A673 (cell line): ENCODE measurements around the gene AHNAK2. TPM values are rescaled to one million over a fixed set of nuclear protein-coding genes. Genes with fewer than 3 reads are reported as not detected.

ENCODE experiments used
- BruUV-seq: library from RNA; stranded (reverse); fragments of 400-500 nt; replicated peaks from 2 replicates; lab custom pipeline; 2021; lab: Mats Ljungman, UMichigan
- CTCF ChIA-PET: fragments of 300-600 bp; sonication (Branson Sonifier 250); formaldehyde crosslinking; loops from one replicate; lab custom pipeline; 2022; ENCODE audit warnings: antibody characterized with exemption; lab: Charles Lee
- POLR2A ChIA-PET: fragments of 300-600 bp; sonication (Branson Sonifier 250); formaldehyde crosslinking; loops from one replicate; lab custom pipeline; 2022; ENCODE audit warnings: antibody characterized with exemption; ENCODE audit not compliant: low non-redundant PET; lab: Charles Lee
- DNase-seq: peaks from one replicate; pipeline ENCODE4 v3.0.0-alpha.2; 2015; ENCODE audit warnings: low spot score
- H3K27ac ChIP-seq: fragments of 200-600 bp; sonication (generic); 2 replicates; pipeline ENCODE4 v1.5.1; 2016; ENCODE audit warnings: mixed run types, low read depth, mild to moderate bottlenecking, mixed read lengths, antibody characterized with exemption, low read length; ENCODE audit not compliant: poor library complexity, severe bottlenecking
- H3K27me3 ChIP-seq: fragments of 200-600 bp; sonication (generic); replicated peaks from 2 replicates; pipeline ENCODE4 v1.6.1; 2017; ENCODE audit warnings: mixed run types, low read depth, mild to moderate bottlenecking, mixed read lengths, antibody characterized with exemption, low read length; ENCODE audit not compliant: insufficient read depth, poor library complexity
- H3K36me3 ChIP-seq: fragments of 200-600 bp; sonication (generic); 2 replicates; pipeline ENCODE4 v1.6.1; 2016; ENCODE audit warnings: mixed run types, mild to moderate bottlenecking, mixed read lengths, antibody characterized with exemption, low read length; ENCODE audit not compliant: insufficient read depth, poor library complexity, severe bottlenecking
- H3K4me1 ChIP-seq: fragments of 200-600 bp; sonication (generic); 2 replicates; pipeline ENCODE4 v1.6.1; 2017; ENCODE audit warnings: mixed run types, mild to moderate bottlenecking, mixed read lengths, antibody characterized with exemption, low read length; ENCODE audit not compliant: insufficient read depth, poor library complexity, severe bottlenecking
- H3K4me3 ChIP-seq: fragments of 200-600 bp; sonication (generic); 2 replicates; pipeline ENCODE4 v1.5.1; 2016; ENCODE audit warnings: low read depth, mixed run types, mild to moderate bottlenecking, mixed read lengths, low read length; ENCODE audit not compliant: poor library complexity, severe bottlenecking
- H3K9me3 ChIP-seq: fragments of 200-600 bp; sonication (generic); 2 replicates; pipeline ENCODE4 v1.6.1; 2016; ENCODE audit warnings: mixed run types, low read depth, mild to moderate bottlenecking, mixed read lengths, antibody characterized with exemption, low read length; ENCODE audit not compliant: poor library complexity, severe bottlenecking
- EZH2 ChIP-seq: fragments of 200-600 bp; sonication (generic); IDR thresholded peaks from 2 replicates; pipeline ENCODE4 v1.6.1; 2017; ENCODE audit warnings: borderline replicate concordance, low read depth, mild to moderate bottlenecking, mixed read lengths, antibody characterized with exemption, low read length; ENCODE audit not compliant: poor library complexity, severe bottlenecking
- intact Hi-C: fragments of 100-400 bp; cut with micrococcal nuclease; formaldehyde crosslinking; loops from one replicate; pipeline ENCODE4 v1.10.0; 2022; ENCODE audit not compliant: unreplicated experiment
- total RNA-seq: library from RNA; stranded (reverse); gene quantifications from 2 replicates; pipeline ENCODE4 v1.2.3, GENCODE V29; 2021
- TF ChIP-seq, protein P1 (sequence below): fragments of 300-800, 200-600 bp; sonication (generic); conservative IDR thresholded peaks from 2 replicates; pipeline ENCODE4 v1.5.1; 2017; ENCODE audit warnings: low read depth, mild to moderate bottlenecking, antibody characterized with exemption, low read length, moderate library complexity, mixed read lengths

AHNAK2 gene
- total RNA-seq, 1 experiment from 2014 or later: 0.56 TPM

DNA sequence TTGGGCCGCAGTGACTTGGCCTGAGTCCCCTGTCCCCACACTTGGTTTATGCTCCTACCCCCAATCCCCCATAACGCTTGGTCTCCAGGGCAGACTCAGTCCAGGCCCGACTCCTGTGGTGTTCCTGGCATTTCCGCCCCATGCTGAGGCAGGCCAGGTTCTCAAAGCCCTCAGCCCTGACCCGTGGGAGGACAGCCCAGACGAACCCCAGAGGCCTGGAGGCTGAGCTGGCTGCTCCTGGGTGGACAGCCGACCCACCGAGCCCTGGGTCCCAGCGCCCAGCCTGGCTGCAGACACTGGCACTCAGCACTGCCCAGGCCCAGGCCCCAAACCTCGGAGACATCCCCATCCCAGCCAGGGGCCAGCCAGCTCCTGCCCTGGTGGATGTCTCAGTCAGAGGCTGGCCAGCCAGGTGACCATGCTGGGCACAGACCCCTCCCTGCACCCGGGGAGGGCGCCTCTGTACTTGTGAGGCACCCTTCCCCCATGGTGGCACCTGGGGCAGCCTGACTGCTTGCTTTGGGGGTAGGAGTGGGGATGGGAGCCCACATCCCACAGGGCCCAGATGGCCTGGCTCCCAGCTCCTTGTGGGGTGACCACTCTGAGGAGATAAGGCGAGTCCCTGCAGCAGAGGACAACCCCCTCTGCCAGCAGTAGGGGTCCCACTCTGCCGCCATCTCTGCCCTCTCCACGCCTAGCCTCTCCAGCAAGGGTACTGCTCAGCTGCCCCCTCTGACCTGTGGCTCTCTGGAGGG is 52.1 kb downstream of the AHNAK2 start:
- ChIA-PET POLR2A (no interaction called here), CTCF (no interaction called here)
- no TSS peak for BruUV-seq
- Histone ChIP-seq H3K36me3 (no peaks in the 10 kb centered on the region), H3K27ac (no peak overlapping the region), H3K27me3 (no peaks in the 10 kb centered on the region), H3K4me1 (no peaks in the 10 kb centered on the region), H3K9me3 (no peaks in the 10 kb centered on the region), H3K4me3 (no peak overlapping the region)
- TF ChIP-seq, protein P1, sequence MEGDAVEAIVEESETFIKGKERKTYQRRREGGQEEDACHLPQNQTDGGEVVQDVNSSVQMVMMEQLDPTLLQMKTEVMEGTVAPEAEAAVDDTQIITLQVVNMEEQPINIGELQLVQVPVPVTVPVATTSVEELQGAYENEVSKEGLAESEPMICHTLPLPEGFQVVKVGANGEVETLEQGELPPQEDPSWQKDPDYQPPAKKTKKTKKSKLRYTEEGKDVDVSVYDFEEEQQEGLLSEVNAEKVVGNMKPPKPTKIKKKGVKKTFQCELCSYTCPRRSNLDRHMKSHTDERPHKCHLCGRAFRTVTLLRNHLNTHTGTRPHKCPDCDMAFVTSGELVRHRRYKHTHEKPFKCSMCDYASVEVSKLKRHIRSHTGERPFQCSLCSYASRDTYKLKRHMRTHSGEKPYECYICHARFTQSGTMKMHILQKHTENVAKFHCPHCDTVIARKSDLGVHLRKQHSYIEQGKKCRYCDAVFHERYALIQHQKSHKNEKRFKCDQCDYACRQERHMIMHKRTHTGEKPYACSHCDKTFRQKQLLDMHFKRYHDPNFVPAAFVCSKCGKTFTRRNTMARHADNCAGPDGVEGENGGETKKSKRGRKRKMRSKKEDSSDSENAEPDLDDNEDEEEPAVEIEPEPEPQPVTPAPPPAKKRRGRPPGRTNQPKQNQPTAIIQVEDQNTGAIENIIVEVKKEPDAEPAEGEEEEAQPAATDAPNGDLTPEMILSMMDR: no peak
- no peak for TF ChIP-seq EZH2
- intact Hi-C loops: no loop called here
- DNase-seq: no peak

DNA sequence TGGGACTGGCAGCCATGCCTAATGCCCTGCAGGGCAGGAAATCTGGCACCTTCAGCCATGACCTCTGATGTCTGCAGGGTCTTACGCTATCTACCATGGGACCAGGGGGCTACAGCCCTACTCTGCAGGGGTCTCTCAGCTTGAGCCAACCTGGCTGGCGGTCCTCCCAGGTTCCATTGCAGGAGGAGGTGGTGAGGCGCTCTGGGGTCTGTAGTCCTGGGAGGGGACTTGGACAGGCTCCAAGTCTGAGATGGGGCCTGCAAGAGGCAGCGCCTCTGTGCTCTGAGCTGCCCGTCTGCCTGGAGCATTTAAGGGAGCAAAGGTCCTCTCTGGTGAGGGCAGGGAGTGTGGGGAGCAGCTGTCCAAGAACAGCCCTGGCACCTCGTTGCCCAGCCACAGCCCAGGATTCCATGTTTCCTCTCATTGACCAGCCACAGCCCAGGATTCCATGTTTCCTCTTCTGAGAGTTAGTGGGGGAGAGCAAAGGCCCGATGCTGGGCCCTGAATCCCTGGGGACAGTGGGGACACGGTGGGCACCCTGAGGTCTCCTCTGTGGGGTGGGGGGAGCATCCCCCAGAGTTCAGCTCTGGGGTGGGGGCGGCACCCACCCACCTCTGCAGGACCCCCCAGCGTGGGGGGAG is 52.8 kb downstream of the AHNAK2 start:
- H3K27ac ChIP-seq: no peak overlapping the region
- CTCF ChIA-PET: no interaction called here
- no peaks in the 10 kb centered on the region for H3K9me3 ChIP-seq
- H3K27me3 ChIP-seq: no peaks in the 10 kb centered on the region
- intact Hi-C loops: no loop called here
- no peaks in the 10 kb centered on the region for H3K36me3 ChIP-seq
- POLR2A ChIA-PET: no interaction called here
- no peak for DNase-seq
- TF ChIP-seq, protein P1: no peak
- no peak for TF ChIP-seq EZH2
- H3K4me3 ChIP-seq: no peak overlapping the region
- H3K4me1 ChIP-seq: no peaks in the 10 kb centered on the region
- BruUV-seq: no TSS peak

DNA sequence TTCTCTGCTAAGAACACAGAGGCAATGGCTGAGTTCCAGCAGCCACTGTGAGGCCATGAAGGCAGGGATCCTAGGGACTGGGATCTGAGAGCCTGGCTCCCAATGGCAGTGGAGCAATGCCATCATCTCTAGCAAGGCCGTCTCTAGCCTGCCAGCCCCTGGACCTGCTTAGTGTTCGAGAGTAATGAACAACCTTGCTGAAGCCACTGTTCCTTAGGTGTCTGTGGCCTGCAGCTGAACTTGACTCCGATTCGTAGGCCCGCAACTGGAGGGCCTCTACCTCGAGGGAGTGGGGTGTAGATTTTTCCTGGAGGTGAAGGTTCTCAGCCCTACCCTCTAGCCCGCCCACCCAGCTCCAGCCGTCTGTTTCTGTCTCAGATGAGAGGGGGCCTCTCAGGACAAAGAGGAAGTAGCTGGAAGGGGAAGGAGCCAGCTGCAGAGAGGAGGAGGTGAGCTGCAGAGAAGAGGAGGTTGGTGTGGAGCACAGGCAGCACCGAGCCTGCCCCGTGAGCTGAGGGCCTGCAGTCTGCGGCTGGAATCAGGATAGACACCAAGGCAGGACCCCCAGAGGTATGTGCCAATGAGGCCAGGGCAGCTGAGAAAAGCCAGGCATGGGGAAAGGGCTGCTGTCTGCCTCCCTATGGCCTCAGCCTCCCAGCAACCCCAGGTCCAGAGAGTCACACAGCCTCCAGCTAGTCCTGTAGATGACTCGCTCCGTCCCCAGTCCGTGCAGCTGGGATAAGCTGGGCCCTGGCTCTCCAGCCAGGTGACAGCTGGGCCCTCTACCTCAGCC is 53.6 kb downstream of the AHNAK2 start, which contains the start of gene PLD4:
Gene PLD4 (plus strand): TSS at position 459 of the 793 bp plus-strand sequence. CDS start 2,262 bp downstream, outside the sequence.
- H3K27ac ChIP-seq: no peak within 1 kb of the TSS
- H3K4me3 ChIP-seq: no peak within 1 kb of the TSS
- H3K9me3 ChIP-seq: no peaks in the 10 kb centered on the region
- CTCF ChIA-PET: no interaction called here
- no peaks in the 10 kb centered on the region for H3K4me1 ChIP-seq
- POLR2A ChIA-PET: no interaction called here
- intact Hi-C loops: no loop called here
- H3K36me3 ChIP-seq: no peaks in the 10 kb centered on the region
- no peak for TF ChIP-seq EZH2
- TF ChIP-seq, protein P1: no peak
- H3K27me3 ChIP-seq: no peaks in the 10 kb centered on the region
- BruUV-seq: no TSS peak
- no peak for DNase-seq
